OCI-LY3 (cell line): ENCODE data around the gene NTPCR.

Source experiments
- H2AFZ ChIP-seq: fragments of 200-600, 300-600 bp; shearing (Covaris generic); 2 replicates; pipeline ENCODE4 v1.6.0; 2014; ENCODE audit warnings: antibody characterized with exemption, low read depth, low read length
- H3K27ac ChIP-seq: fragments of 200-600, 300-600 bp; sonication (generic); 2 replicates; pipeline ENCODE4 v1.5.1; 2014; ENCODE audit warnings: mild to moderate bottlenecking, low read length, moderate library complexity, mixed read lengths
- H3K27me3 ChIP-seq: fragments of 200-600, 300-600 bp; sonication (generic); 2 replicates; pipeline ENCODE4 v1.6.1; 2014; ENCODE audit warnings: low read depth, low read length, mixed read lengths
- H3K36me3 ChIP-seq: fragments of 200-600, 300-600 bp; sonication (generic); replicated peaks from 2 replicates; pipeline ENCODE3; 2014; ENCODE audit warnings: low read depth, low read length, mixed read lengths
- H3K4me1 ChIP-seq: fragments of 300-600, 200-600 bp; sonication (generic); 2 replicates; pipeline ENCODE4 v1.6.1; 2014; ENCODE audit warnings: low read length, mixed read lengths
- H3K4me2 ChIP-seq: fragments of 200-600, 300-600 bp; sonication (generic); 2 replicates; pipeline ENCODE4 v1.6.1; 2014; ENCODE audit warnings: low read length, mixed read lengths
- H3K4me3 ChIP-seq: fragments of 300-600, 200-600 bp; sonication (generic); 2 replicates; pipeline ENCODE4 v1.5.1; 2014; ENCODE audit warnings: antibody characterized with exemption, mild to moderate bottlenecking, low read length, moderate library complexity
- H3K79me2 ChIP-seq: fragments of 300-600, 200-600 bp; shearing (Covaris generic); 2 replicates; pipeline ENCODE4 v1.6.1; 2014; ENCODE audit warnings: mild to moderate bottlenecking, low read length, mixed read lengths
- H3K9ac ChIP-seq: fragments of 300-600, 200-600 bp; shearing (Covaris generic); 2 replicates; pipeline ENCODE4 v1.6.0; 2014; ENCODE audit warnings: mild to moderate bottlenecking, low read length, moderate library complexity
- H3K9me3 ChIP-seq: fragments of 200-600, 300-600 bp; shearing (Covaris generic); 2 replicates; pipeline ENCODE4 v1.6.1; 2014; ENCODE audit warnings: low read length, mixed read lengths; ENCODE audit not compliant: insufficient read depth
- H4K20me1 ChIP-seq: fragments of 200-600, 300-600 bp; sonication (generic); 2 replicates; pipeline ENCODE4 v1.6.1; 2016; ENCODE audit warnings: low read length, mixed read lengths; ENCODE audit not compliant: insufficient read depth
- EZH2phosphoT487 ChIP-seq: fragments of 200-600 bp; shearing (Covaris generic); IDR thresholded peaks from 2 replicates; pipeline ENCODE4 v1.6.1; 2018; ENCODE audit warnings: antibody characterized with exemption, mixed run types, low read depth
- TF ChIP-seq, protein P1 (sequence below): fragments of 200-600, 300-600 bp; sonication (generic); IDR thresholded peaks from 2 replicates; pipeline ENCODE4 v1.5.1; 2014; ENCODE audit warnings: antibody characterized with exemption, low read length, low read depth

Gene NTPCR

GRCh38 chr1:232983375-232983774 is 33.0 kb downstream of the NTPCR start:
- no peak overlapping the region for H3K4me3 ChIP-seq
- H3K79me2 ChIP-seq, result no peaks in the 10 kb centered on the region
- TF ChIP-seq, protein P1, sequence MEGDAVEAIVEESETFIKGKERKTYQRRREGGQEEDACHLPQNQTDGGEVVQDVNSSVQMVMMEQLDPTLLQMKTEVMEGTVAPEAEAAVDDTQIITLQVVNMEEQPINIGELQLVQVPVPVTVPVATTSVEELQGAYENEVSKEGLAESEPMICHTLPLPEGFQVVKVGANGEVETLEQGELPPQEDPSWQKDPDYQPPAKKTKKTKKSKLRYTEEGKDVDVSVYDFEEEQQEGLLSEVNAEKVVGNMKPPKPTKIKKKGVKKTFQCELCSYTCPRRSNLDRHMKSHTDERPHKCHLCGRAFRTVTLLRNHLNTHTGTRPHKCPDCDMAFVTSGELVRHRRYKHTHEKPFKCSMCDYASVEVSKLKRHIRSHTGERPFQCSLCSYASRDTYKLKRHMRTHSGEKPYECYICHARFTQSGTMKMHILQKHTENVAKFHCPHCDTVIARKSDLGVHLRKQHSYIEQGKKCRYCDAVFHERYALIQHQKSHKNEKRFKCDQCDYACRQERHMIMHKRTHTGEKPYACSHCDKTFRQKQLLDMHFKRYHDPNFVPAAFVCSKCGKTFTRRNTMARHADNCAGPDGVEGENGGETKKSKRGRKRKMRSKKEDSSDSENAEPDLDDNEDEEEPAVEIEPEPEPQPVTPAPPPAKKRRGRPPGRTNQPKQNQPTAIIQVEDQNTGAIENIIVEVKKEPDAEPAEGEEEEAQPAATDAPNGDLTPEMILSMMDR, result no peak
- TF ChIP-seq EZH2phosphoT487, result no peak
- H3K4me1 ChIP-seq, result no peaks in the 10 kb centered on the region
- no peaks in the 10 kb centered on the region for H4K20me1 ChIP-seq
- no peaks in the 10 kb centered on the region for H3K9me3 ChIP-seq
- no peak overlapping the region for H3K27ac ChIP-seq
- H3K9ac ChIP-seq, result no peak overlapping the region
- H3K27me3 ChIP-seq, result no peaks in the 10 kb centered on the region
- no peak overlapping the region for H3K4me2 ChIP-seq
- H2AFZ ChIP-seq, result no peak overlapping the region
- peaks cover 13% of the 10 kb centered on the region for H3K36me3 ChIP-seq

DNA sequence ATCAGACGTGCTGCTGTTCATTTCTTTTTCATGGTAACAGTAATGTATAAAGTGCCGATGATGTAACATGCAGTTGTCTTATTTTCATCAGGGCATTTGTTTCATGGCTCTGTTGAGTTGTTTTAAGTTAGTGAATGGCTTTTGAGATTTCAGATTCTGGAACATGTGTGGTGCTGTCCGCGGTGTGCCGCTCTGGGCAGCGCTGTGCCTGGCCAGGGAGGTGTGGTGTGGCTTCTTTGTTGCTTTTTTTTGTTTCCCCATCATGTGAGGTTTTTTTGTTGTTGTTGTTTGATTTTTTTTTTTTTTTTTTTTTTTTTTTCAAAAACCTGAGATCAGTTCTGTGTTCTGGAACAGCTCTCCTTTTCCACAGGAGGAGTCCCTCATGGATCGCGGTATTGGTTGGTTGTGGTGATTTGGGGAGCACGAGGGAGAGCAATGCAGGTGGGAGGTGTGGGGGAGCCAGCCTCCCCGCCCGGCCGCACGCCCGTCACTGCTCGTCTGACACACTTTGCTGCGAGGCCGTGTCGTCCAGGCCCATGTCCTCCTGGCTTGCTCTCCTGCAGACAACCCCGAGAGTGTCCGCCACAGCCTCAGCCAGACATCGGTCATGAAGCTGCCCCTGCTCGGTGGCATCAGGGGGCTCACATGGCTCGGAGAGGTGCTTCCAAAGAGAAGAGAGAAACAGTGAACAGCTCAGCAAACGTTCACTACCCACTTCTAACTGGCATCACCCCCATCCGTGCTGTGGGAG is 33.6 kb downstream of the NTPCR start:
- H3K4me1 ChIP-seq, result no peaks in the 10 kb centered on the region
- H3K9me3 ChIP-seq, result no peaks in the 10 kb centered on the region
- H3K27me3 ChIP-seq, result no peaks in the 10 kb centered on the region
- H3K79me2 ChIP-seq, result no peaks in the 10 kb centered on the region
- H3K27ac ChIP-seq, result no peak overlapping the region
- no peak overlapping the region for H3K4me3 ChIP-seq
- H3K4me2 ChIP-seq, result no peak overlapping the region
- H3K36me3 ChIP-seq, result peaks cover 13% of the 10 kb centered on the region
- no peak overlapping the region for H2AFZ ChIP-seq
- no peak overlapping the region for H3K9ac ChIP-seq
- no peaks in the 10 kb centered on the region for H4K20me1 ChIP-seq
- TF ChIP-seq EZH2phosphoT487, result no peak
- TF ChIP-seq, protein P1, result no peak

DNA sequence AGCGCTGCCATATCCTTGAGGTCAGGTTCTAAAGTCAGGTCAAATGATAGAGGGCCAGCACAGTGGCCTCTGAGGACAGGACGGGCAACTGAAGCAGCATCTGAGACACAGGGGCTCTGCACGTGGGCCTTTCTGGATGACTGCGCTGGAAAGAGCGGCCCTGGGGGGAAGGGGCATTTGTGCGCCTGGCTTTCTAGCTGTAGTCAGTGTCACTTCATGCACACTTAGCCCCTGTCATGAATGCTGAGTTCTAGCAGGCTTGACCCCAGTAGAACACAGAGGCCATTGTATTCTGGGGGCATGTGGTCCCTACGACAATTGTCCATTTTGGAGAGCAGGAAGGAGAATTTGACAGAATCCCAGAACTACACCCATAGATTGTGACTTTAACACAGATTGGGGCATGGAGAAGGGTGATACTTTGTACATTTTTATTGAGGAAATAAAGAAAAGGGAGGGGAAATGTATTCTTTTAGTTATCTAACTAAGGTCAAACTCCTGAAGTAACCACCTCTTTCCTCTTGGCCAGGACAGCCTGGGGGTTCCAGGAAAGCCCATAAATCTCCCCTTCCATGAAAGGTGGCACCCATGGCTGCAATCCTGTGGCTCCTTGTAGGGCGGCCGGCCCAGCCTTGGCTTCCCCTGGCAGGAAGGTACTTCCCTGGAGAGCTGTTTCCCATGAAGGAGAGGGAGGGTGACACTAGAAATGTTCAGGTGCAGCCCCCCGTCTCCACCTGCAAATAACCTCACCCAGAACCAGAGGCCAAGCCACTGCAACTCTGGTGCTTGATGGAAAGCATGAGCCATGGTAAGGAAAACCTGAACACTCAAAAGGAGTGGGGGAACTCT is 34.4 kb downstream of the NTPCR start:
- H3K9me3 ChIP-seq, result no peaks in the 10 kb centered on the region
- no peaks in the 10 kb centered on the region for H4K20me1 ChIP-seq
- H3K27ac ChIP-seq, result no peak overlapping the region
- TF ChIP-seq EZH2phosphoT487, result no peak
- TF ChIP-seq, protein P1, result no peak
- H2AFZ ChIP-seq, result no peak overlapping the region
- H3K36me3 ChIP-seq, result peaks cover 13% of the 10 kb centered on the region
- no peaks in the 10 kb centered on the region for H3K4me1 ChIP-seq
- H3K79me2 ChIP-seq, result no peaks in the 10 kb centered on the region
- H3K27me3 ChIP-seq, result no peaks in the 10 kb centered on the region
- H3K9ac ChIP-seq, result no peak overlapping the region
- no peak overlapping the region for H3K4me2 ChIP-seq
- no peak overlapping the region for H3K4me3 ChIP-seq

DNA sequence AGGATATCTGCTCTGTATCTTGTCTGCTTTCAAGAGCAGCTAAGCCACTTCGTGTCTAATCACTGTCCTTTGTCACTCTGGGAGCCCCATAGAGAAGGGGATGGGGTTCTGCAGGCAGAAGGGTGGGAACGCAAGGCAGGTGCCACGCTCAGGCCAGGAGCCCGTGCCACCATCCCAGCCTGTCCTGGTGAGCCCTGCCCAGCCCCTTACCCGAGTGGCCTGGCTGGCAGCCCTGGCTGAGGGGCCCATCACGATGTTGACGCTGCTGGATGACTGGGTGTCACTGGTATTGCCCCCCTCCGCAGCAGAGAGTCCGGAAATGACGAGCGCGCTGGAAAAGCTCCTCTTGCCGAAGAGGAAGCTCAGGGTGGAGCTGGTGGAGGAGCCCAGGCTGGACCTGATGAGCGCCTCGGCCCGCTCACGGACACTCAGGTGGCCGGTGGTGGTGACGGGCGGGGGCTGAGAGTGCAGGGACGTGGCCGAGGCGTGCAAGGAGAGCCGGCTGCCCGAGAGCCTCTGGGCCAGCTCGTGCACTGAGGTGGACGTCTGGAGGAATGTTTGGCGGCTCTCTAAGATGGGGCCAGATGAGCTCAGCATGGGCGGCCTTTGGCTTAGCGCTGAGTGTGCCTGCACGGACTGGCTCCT is 35.6 kb downstream of the NTPCR start:
- Histone ChIP-seq H3K4me3 (no peak overlapping the region), H3K4me1 (no peaks in the 10 kb centered on the region), H3K9ac (no peak overlapping the region), H4K20me1 (no peaks in the 10 kb centered on the region), H3K27me3 (no peaks in the 10 kb centered on the region), H3K9me3 (no peaks in the 10 kb centered on the region), H3K36me3 (peaks cover 3% of the 10 kb centered on the region), H3K4me2 (no peak overlapping the region), H2AFZ (no peak overlapping the region), H3K27ac (no peak overlapping the region), H3K79me2 (no peaks in the 10 kb centered on the region)
- TF ChIP-seq EZH2phosphoT487, result no peak
- TF ChIP-seq, protein P1, result no peak
